ENCODE results near the gene MAGEB10. TPM values are rescaled to one million over a fixed set of nuclear protein-coding genes. Genes with fewer than 3 reads are reported as not detected.

MAGEB10 gene, protein sequence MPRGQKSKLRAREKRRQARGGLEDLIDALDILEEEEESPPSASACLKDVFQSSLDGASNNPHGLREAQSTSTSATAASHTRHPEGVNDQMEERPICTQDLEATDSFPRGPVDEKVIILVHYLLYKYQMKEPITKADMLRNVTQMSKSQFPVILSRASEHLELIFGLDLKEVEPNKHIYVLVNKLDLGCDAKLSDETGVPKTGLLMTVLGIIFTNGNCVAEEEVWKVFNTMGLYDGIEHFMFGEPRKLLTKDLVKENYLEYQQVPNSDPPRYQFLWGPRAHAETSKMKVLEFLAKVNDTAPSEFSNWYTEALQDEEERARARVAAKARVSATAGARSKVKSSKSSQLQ
- not detected for total RNA-seq
- polyA plus RNA-seq, result not detected

DNA sequence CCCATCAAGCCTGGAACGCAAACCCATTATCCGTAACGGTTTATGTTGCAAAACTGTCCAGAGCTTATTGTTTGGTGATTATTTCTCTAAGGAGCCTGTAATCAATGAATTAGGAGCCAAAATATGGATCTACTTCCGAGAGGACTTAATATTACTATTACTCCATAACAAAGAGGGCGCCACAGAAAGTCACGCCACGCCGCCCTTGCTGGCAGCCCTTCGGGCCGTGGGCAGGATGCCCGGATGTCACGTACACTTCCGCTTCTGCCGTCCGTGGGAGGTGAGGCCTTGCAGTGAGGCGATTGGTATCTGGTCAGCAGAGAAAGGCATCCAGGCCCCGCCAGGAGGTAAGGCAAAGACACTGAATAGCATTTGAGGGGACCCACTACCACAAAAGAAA lies at the start of gene MAGEB10:
Gene MAGEB10, plus strand, starts transcription at position 301 of the 400 bp plus-strand sequence. CDS start 13,317 bp downstream, outside the sequence.
- Histone ChIP-seq H3K36me3 (ENCODE audit: control insufficient read depth, insufficient read depth, low read length) (no peaks in the 10 kb centered on the region), H3K27me3 (ENCODE audit: control insufficient read depth, insufficient read depth, low read length) (no peaks in the 10 kb centered on the region), H3K4me1 (ENCODE audit: control insufficient read depth, insufficient read depth, low read length, poor library complexity, severe bottlenecking) (no peaks in the 10 kb centered on the region), H3K9me3 (ENCODE audit: control insufficient read depth in 2 of 2, low read length in 2 of 2) (no peaks in the 10 kb centered on the region), H3K4me3 (ENCODE audit: low read depth, low read length) (no peak within 1 kb of the TSS), H3K27ac (ENCODE audit: insufficient read depth, low read length, poor library complexity, severe bottlenecking) (no peak within 1 kb of the TSS)
- no peaks in the 10 kb centered on the region for H3K4me1 Mint-ChIP-seq
- H3K27ac Mint-ChIP-seq, result no peak within 1 kb of the TSS
- no peaks in the 10 kb centered on the region for H3K36me3 Mint-ChIP-seq
- ATAC-seq (ENCODE audit: low read depth in 2 of 2), result no peak
- no peaks in the 10 kb centered on the region for H3K27me3 Mint-ChIP-seq
- peaks cover 0 to 9% (median 0%) of the 10 kb centered on the region in 7 donors for H3K9me3 Mint-ChIP-seq
- no peak for DNase-seq
- H3K4me3 Mint-ChIP-seq, result no peak within 1 kb of the TSS

DNA sequence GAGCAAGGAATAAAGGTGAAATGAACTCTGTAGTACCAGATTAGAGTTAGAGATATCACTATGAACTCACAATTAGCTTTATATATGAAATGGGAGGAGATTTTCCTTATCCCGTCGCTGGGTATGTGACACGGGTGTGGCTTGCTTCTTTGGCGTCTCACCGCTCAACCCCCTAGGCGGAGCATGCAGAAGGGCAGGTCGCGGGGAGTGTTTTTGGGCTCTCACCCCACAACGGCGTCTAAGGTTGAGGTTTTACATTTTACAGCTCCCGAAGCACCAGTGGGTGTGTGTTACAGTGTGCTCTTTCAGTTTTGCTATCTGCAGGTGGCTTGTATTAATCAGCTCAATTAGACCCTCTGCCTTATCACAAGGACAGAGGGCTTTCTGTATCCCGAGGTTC lies 42.1 kb upstream of the MAGEB10 start:
- Mint-ChIP-seq H3K36me3 (no peaks in the 10 kb centered on the region), H3K27ac (no peak overlapping the region), H3K27me3 (no peaks in the 10 kb centered on the region), H3K4me3 (no peak overlapping the region), H3K9me3 (peaks cover 0 to 10% (median 2%) of the 10 kb centered on the region in 7 donors), H3K4me1 (no peaks in the 10 kb centered on the region)
- Histone ChIP-seq H3K4me3 (ENCODE audit: low read depth, low read length) (no peak overlapping the region), H3K9me3 (ENCODE audit: control insufficient read depth in 2 of 2, low read length in 2 of 2) (no peaks in the 10 kb centered on the region), H3K27me3 (ENCODE audit: control insufficient read depth, insufficient read depth, low read length) (no peaks in the 10 kb centered on the region), H3K4me1 (ENCODE audit: control insufficient read depth, insufficient read depth, low read length, poor library complexity, severe bottlenecking) (no peaks in the 10 kb centered on the region), H3K27ac (ENCODE audit: insufficient read depth, low read length, poor library complexity, severe bottlenecking) (no peak overlapping the region), H3K36me3 (ENCODE audit: control insufficient read depth, insufficient read depth, low read length) (no peaks in the 10 kb centered on the region)
- DNase-seq (no peak), ATAC-seq (ENCODE audit: low read depth in 2 of 2) (no peak)

DNA sequence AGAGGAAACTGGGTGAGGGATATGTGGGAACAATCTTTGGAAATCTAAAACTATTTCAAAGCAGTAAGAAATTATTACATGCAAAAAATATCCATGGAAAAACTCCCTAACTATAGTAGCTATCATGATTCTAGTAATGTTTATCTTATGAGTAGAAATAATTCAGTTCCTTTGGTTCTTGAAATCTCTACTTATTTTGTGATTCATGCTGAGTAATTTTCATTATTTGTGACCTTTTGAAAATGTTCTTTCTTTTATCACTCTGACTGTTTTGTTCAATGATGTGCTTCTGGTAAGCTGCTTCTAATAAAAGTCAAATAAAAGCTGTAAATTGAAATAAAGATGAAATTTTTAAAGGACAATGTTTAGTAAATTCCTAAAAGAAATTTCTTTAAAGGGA lies 40.4 kb upstream of the MAGEB10 start:
- no peaks in the 10 kb centered on the region for H3K27me3 ChIP-seq (ENCODE audit: control insufficient read depth, insufficient read depth, low read length)
- H3K4me1 Mint-ChIP-seq, result no peaks in the 10 kb centered on the region
- H3K27ac Mint-ChIP-seq, result no peak overlapping the region
- ATAC-seq (ENCODE audit: low read depth in 2 of 2) (no peak), DNase-seq (no peak)
- peaks cover 0 to 6% (median 5%) of the 10 kb centered on the region in 7 donors for H3K9me3 Mint-ChIP-seq
- H3K9me3 ChIP-seq (ENCODE audit: control insufficient read depth in 2 of 2, low read length in 2 of 2), result no peaks in the 10 kb centered on the region
- no peaks in the 10 kb centered on the region for H3K27me3 Mint-ChIP-seq
- no peaks in the 10 kb centered on the region for H3K36me3 ChIP-seq (ENCODE audit: control insufficient read depth, insufficient read depth, low read length)
- no peaks in the 10 kb centered on the region for H3K4me1 ChIP-seq (ENCODE audit: control insufficient read depth, insufficient read depth, low read length, poor library complexity, severe bottlenecking)
- H3K36me3 Mint-ChIP-seq, result no peaks in the 10 kb centered on the region
- no peak overlapping the region for H3K27ac ChIP-seq (ENCODE audit: insufficient read depth, low read length, poor library complexity, severe bottlenecking)
- H3K4me3 ChIP-seq (ENCODE audit: low read depth, low read length), result no peak overlapping the region
- H3K4me3 Mint-ChIP-seq, result no peak overlapping the region

DNA sequence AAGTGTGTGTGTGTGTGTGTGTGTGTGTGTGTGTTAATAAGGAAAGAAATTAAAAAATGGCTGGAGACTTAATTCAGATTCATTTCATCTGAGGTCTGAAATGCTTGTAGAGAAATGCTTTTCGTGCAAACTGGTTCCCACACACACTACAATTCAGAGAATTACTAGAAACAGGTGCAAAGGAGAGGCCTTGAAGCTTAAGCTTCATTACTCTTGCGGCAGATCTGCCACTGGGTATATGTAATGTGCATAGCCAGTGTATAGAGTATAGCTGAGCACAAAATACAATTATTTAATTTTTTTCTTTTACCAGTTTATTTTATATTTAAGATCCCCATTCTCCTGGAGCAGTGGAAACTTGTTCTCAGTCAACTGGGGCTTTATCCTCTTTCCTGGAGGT lies 31.8 kb upstream of the MAGEB10 start:
- H3K27ac Mint-ChIP-seq, result no peak overlapping the region
- H3K4me3 ChIP-seq (ENCODE audit: low read depth, low read length), result no peak overlapping the region
- no peak overlapping the region for H3K27ac ChIP-seq (ENCODE audit: insufficient read depth, low read length, poor library complexity, severe bottlenecking)
- DNase-seq (no peak), ATAC-seq (ENCODE audit: low read depth in 2 of 2) (no peak)
- no peaks in the 10 kb centered on the region for H3K4me1 ChIP-seq (ENCODE audit: control insufficient read depth, insufficient read depth, low read length, poor library complexity, severe bottlenecking)
- peaks cover 0 to 10% (median 1%) of the 10 kb centered on the region in 7 donors for H3K9me3 Mint-ChIP-seq
- no peaks in the 10 kb centered on the region for H3K36me3 ChIP-seq (ENCODE audit: control insufficient read depth, insufficient read depth, low read length)
- H3K27me3 ChIP-seq (ENCODE audit: control insufficient read depth, insufficient read depth, low read length), result no peaks in the 10 kb centered on the region
- no peaks in the 10 kb centered on the region for H3K27me3 Mint-ChIP-seq
- H3K4me1 Mint-ChIP-seq, result no peaks in the 10 kb centered on the region
- H3K36me3 Mint-ChIP-seq, result no peaks in the 10 kb centered on the region
- no peaks in the 10 kb centered on the region for H3K9me3 ChIP-seq (ENCODE audit: control insufficient read depth in 2 of 2, low read length in 2 of 2)
- H3K4me3 Mint-ChIP-seq, result no peak overlapping the region

DNA sequence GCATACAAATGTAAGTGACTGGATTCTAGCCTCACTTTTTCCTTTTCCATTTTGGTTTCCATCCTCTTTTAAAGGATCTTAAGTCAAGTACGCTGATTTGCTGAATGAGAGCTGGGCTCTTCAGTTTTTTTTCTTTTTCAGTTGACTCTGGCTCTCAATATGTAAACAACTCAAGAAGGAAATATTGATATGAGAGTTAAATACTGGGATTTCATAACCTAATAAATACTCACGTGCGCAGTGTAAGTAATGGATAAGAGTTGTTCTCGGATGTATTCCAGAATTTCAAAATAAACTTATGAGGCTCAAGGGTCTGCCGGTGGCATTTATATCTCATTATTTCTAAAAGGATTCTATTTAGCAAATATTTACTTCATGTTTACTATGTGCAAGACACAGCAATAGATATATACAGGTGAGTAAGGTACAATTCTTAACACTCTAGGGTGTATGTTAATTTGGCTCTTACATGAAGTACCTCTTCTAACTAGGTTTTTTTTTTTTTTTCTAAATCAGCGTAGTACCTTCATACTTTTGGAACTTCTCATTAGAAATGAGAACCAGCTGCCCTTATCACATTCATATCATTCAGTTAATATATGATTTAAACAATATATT lies 11.0 kb upstream of the MAGEB10 start:
- Mint-ChIP-seq H3K36me3 (no peaks in the 10 kb centered on the region), H3K4me3 (no peak overlapping the region), H3K27ac (no peak overlapping the region), H3K4me1 (no peaks in the 10 kb centered on the region), H3K9me3 (peaks cover 0 to 2% (median 0%) of the 10 kb centered on the region in 7 donors), H3K27me3 (no peaks in the 10 kb centered on the region)
- Histone ChIP-seq H3K36me3 (ENCODE audit: control insufficient read depth, insufficient read depth, low read length) (no peaks in the 10 kb centered on the region), H3K27me3 (ENCODE audit: control insufficient read depth, insufficient read depth, low read length) (no peaks in the 10 kb centered on the region), H3K9me3 (ENCODE audit: control insufficient read depth in 2 of 2, low read length in 2 of 2) (no peaks in the 10 kb centered on the region), H3K27ac (ENCODE audit: insufficient read depth, low read length, poor library complexity, severe bottlenecking) (no peak overlapping the region), H3K4me3 (ENCODE audit: low read depth, low read length) (no peak overlapping the region), H3K4me1 (ENCODE audit: control insufficient read depth, insufficient read depth, low read length, poor library complexity, severe bottlenecking) (no peaks in the 10 kb centered on the region)
- DNase-seq (no peak), ATAC-seq (ENCODE audit: low read depth in 2 of 2) (no peak)

DNA sequence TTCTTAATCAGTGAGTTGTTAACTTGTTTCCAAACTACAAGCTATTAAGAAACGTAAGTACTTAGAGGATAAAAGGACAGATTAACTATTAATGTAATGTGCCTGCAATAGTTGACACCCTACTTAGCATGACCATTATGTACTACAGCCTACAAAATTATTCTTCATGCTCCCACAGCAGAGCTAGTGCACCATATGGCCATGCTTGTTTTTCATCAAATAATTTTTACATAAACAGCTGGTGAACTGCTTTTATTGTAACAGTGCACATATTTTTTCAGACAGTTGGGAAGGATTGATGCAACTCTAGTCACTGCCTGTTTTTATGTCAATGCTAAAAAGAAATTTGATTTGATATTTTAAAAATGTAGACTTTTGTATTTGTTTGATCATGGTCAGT lies 10.2 kb upstream of the MAGEB10 start:
- Histone ChIP-seq H3K27ac (ENCODE audit: insufficient read depth, low read length, poor library complexity, severe bottlenecking) (no peak overlapping the region), H3K4me1 (ENCODE audit: control insufficient read depth, insufficient read depth, low read length, poor library complexity, severe bottlenecking) (no peaks in the 10 kb centered on the region), H3K36me3 (ENCODE audit: control insufficient read depth, insufficient read depth, low read length) (no peaks in the 10 kb centered on the region), H3K4me3 (ENCODE audit: low read depth, low read length) (no peak overlapping the region), H3K27me3 (ENCODE audit: control insufficient read depth, insufficient read depth, low read length) (no peaks in the 10 kb centered on the region), H3K9me3 (ENCODE audit: control insufficient read depth in 2 of 2, low read length in 2 of 2) (no peaks in the 10 kb centered on the region)
- Mint-ChIP-seq H3K36me3 (no peaks in the 10 kb centered on the region), H3K9me3 (peaks cover 0 to 5% (median 1%) of the 10 kb centered on the region in 7 donors), H3K27ac (no peak overlapping the region), H3K27me3 (no peaks in the 10 kb centered on the region), H3K4me1 (no peaks in the 10 kb centered on the region), H3K4me3 (no peak overlapping the region)
- ATAC-seq (ENCODE audit: low read depth in 2 of 2), result no peak
- DNase-seq, result no peak

DNA sequence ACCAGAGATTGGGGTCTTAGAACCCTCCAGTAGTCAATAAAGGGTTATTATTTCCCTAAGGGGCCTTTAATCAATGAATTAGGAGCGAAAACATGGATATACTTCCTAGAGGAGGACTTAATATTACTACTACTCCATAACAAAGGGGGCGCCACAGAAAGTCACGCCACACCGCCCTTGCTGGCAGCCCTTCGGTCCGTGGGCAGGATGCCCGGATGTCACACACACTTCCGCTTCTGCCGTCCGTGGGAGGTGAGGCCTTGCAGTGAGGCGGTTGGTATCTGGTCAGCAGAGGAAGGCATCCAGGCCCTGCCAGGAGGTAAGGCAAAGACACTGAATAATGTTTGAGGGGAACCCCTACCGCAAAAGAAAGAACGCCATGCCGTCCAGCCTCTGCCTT lies 436 bp downstream of the MAGEB10 start:
- Mint-ChIP-seq H3K36me3 (no peaks in the 10 kb centered on the region), H3K4me3 (no peak overlapping the region), H3K4me1 (no peaks in the 10 kb centered on the region), H3K27ac (no peak overlapping the region), H3K27me3 (no peaks in the 10 kb centered on the region), H3K9me3 (peaks cover 0 to 10% (median 0%) of the 10 kb centered on the region in 7 donors)
- no peaks in the 10 kb centered on the region for H3K27me3 ChIP-seq (ENCODE audit: control insufficient read depth, insufficient read depth, low read length)
- DNase-seq, result no peak
- no peak overlapping the region for H3K4me3 ChIP-seq (ENCODE audit: low read depth, low read length)
- H3K9me3 ChIP-seq (ENCODE audit: control insufficient read depth in 2 of 2, low read length in 2 of 2), result no peaks in the 10 kb centered on the region
- no peaks in the 10 kb centered on the region for H3K36me3 ChIP-seq (ENCODE audit: control insufficient read depth, insufficient read depth, low read length)
- H3K4me1 ChIP-seq (ENCODE audit: control insufficient read depth, insufficient read depth, low read length, poor library complexity, severe bottlenecking), result no peaks in the 10 kb centered on the region
- no peak overlapping the region for H3K27ac ChIP-seq (ENCODE audit: insufficient read depth, low read length, poor library complexity, severe bottlenecking)
- ATAC-seq (ENCODE audit: low read depth in 2 of 2), result no peak

Data from CD4-positive, CD25-positive, alpha-beta regulatory T cell (primary cell).